NOMO-1 treated with DMSO at 0.1 percent for 48 hours (cell line): Measurements from ENCODE around the gene CD72.
A peak's percentile ranks its signal among the peaks of the same experiment; 100 is the strongest.
"Not testable (repeated sequence)": the region's sequence is repeated elsewhere in the genome, so short reads cannot be mapped to it uniquely, and the experiment has no call there.

Experiments
- DNase-seq: peaks from one replicate; lab custom pipeline; 2025; ENCODE audit not compliant: unreplicated experiment; lab: John Stamatoyannopoulos, UW

Gene CD72

GRCh38 chr9:35649431-35650340, 31.5 kb upstream of the CD72 start:
- DNase-seq = peak; percentile 38

DNA sequence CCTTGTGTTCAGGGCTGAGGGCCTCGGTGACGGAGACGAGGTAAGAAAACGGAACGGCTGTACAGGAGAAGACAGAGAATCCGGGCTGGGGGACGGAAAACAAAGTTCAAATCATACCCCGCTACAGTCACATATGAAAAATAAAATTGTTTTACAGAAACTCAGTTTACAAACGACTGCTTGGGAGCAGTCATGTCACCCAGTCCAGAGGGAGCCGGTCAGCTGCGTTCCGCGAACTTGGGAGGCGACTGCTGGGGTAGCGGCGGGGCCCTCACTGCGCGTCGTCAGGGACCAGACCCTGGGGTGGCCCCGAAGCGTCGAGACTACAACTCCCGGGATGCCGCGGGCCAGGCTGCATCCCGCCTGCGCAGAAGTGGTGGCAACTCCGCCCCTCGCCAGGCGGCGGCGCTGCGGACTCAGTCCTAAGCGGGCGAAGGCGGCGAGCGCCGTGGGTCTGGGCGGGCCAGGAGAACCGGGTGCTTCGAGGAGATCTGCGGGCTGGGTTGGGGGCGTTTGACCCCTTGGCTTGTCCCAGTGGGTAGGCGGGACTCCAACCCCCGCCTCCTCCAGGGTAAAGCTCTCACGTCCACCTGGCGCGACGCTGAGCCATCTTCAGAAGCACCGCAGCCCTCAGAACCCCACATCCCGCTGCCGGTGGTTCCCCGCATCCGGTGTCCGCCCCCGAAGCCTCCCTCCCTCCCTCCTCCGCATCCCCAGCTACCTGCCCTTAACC, 28.5 kb upstream of the CD72 start:
- peak; percentile 94 for DNase-seq

- DNase-seq = no peak
These were observed 27.9 kb upstream of the CD72 start for GRCh38 chr9:35646153-35646532.

DNA sequence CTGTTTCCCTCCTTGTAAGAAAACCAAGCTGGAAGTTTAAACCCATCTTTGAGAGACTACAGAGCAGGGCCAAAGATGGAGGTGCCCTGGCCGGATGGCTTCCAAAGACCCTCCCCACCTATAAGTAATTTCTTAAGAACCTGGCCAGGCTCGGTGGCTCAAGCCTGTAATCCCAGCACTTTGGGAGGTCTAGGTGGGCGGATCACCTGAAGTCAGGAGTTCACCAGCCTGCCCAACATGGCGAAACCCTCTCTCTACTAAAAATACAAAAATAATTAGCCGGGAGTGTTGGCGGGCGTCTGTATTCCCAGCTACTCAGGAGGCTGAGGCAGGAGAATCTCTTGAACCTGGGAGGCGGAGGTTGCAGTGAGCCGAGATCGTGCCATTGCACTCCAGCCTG, 27.5 kb upstream of the CD72 start:
- not testable (repeated sequence) for DNase-seq

DNA sequence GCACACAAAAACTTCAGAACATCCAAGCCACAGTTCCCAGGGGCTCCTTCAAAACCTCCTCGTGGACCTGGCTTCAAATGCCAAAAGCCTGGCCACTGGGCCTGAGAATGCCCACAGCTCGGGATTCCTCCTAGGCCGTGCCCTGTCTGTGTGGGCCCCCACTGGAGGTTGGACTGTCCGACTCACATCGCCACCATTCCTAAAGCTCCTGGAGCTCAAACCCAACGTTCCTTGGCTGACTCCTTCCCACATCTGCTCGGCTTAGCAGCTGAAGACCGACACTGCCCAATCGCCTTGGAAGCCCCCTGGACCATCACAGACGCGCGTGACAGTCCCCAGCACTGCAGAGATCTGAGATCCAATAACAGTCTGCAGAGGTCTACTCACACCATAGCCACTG, 24.8 kb upstream of the CD72 start:
- DNase-seq = no peak

DNA sequence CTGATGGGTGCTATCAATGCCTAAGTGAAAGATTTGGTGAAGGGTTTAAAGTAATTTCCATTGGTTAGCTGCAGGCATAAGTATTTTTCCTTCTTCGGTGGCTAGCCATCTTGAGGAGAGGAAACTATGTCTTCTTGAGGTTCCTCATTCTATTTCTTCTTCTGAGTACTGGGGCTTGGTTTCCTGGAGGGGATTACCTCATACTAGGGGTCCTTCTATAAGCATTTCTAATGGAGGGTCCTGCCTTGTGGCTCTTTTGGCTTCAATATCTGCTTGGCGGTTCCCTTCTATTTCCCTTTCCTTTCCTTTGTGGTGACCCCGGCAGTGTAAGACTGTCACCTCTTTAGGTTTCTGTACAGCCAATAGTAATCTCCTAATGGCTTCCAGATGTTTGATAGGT, 23.3 kb upstream of the CD72 start:
- DNase-seq = peak; percentile 35

GRCh38 chr9:35640431-35640830, 22.2 kb upstream of the CD72 start:
- DNase-seq = not testable (repeated sequence)

GRCh38 chr9:35639631-35640030, 21.4 kb upstream of the CD72 start:
- no peak for DNase-seq

GRCh38 chr9:35639225-35639624, 21.0 kb upstream of the CD72 start:
- DNase-seq = not testable (repeated sequence)

DNA sequence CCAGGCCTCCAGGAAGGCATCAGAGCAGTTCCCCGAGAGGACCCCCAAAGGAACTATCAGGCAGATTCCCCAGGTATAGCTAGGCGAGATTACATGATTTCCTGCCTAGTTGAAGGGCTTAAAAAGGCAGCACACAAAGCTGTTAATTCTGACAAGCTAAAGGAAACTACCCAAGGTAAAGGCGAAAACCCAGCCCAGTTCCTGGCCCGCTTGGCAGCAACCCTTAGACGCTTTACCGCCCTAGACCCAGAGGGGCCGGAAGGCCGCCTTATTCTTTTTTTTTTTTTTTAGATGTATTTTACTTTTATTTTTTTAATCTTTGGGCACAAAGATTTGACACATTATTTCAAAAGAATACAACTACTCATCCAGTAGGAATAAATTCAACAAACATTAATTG, 20.5 kb upstream of the CD72 start:
- not testable (repeated sequence) for DNase-seq

GRCh38 chr9:35637427-35637955, 19.3 kb upstream of the CD72 start:
- not testable (repeated sequence) for DNase-seq

GRCh38 chr9:35636877-35637246, 18.6 kb upstream of the CD72 start:
- not testable (repeated sequence) for DNase-seq

DNA sequence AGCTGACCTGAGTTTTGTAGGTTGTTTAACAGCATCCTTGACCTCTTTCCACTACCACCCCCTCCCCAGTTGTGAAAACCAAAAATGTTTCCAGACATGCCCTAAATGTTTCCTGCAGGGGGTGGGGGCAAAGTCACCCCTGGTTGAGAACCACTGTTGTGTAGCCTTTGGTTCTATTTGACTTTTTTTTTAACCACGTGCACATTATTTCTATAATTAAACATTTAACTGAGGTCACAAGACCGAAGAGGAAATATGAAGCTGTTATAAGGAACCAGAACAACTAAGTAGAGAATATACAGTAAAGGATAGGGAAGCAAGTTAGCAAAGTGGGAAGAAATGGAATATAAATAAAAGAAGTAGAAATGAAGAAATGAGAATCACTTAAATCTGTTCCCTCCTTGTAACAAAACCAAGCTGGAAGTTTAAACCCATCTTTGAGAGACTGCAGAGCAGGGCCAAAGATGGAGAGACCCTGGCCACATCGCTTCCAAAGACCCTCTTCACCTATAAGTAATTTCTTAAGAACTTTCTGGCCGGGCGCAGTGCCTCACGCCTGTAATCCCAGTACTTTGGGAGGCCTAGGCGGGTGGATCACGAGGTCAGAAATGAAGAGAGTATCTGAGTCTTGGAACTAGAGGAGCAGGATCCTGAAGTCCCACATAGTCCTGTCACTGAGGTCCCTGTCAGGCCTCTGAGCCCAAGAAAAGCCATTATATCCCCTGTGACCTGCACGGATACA, 18.1 kb upstream of the CD72 start:
- peak; percentile 43 for DNase-seq

GRCh38 chr9:35635730-35636129, 17.5 kb upstream of the CD72 start:
- no peak for DNase-seq

DNA sequence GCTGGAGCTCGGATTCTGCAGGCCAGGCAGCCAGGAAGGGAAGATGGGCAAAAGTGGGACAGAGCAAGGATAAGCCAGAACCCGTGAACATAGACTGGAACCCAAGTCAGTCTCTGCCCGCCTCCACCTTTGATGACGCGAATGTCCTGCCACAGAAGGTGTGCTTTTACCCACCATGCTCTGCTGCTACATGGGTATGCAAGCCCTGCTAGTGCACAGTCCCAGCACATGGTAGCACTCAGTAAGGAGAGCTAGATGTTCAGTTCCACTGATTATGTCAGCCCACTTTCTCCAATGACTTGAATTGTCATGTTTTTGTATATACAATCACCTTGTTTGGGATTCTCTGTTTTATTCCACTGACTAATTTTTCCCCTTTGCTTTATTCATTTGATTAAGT, 11.4 kb upstream of the CD72 start:
- no peak for DNase-seq

DNA sequence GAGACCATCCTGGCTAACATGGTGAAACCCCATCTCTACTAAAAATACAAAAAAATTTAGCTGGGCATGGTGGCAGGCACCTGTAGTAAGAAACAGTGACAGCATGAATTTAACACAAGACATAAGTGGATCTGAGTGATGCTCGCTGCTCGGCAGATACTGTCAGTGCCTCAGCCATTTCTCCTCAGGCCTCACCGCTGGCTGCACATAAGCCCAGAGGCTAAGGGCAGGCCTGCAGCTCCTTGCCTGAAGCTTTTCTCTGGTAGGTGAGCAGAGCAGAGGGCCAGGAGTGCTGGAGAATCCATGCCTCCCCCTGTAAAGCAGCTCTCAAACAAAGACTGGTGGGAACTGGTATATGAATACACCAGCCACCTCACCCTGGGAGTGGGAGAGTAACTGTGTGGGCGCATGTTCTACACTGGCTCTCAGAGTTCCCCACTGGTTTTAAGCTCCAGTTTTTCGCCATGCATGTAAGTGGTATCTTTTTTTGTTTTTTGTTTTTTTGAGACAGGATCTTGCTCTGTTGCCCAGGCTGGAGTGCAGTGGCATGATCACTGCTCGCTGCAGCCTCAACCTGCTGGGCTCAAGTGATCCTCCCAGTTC, 10.3 kb upstream of the CD72 start:
- no peak for DNase-seq

- DNase-seq = no peak
These were observed 9.4 kb upstream of the CD72 start for GRCh38 chr9:35627575-35627974.

GRCh38 chr9:35619800-35620158, 1.6 kb upstream of the CD72 start:
- DNase-seq = no peak

- no peak for DNase-seq
These were observed 914 bp upstream of the CD72 start for GRCh38 chr9:35618854-35619799.

- no peak for DNase-seq
These were observed 665 bp downstream of the CD72 start for GRCh38 chr9:35617548-35617947.
